GM10266 (cell line): Measurements from ENCODE around the gene COPS2.

Experiments
- DNase-seq: peaks from one replicate; pipeline ENCODE4 v3.0.0; 2012; ENCODE audit errors: extremely low spot score
- CTCF ChIP-seq: IDR thresholded peaks from 2 replicates; pipeline ENCODE4 v1.5.1; 2012; ENCODE audit warnings: mild to moderate bottlenecking, low read depth; ENCODE audit not compliant: control insufficient read depth, insufficient read depth; ENCODE audit errors: missing control alignments

The COPS2 gene

GRCh38 chr15:49174902-49175301 lies 19.5 kb upstream of the COPS2 start:
- no peak for TF ChIP-seq CTCF
- DNase-seq, result no peak

- DNase-seq, result no peak
- no peak for TF ChIP-seq CTCF
Observed at GRCh38 chr15:49171790-49172189, 16.4 kb upstream of the COPS2 start.

- no peak for TF ChIP-seq CTCF
- peak; percentile 69 for DNase-seq
Observed at GRCh38 chr15:49169880-49170597, 14.6 kb upstream of the COPS2 start, which contains the start of gene GALK2. Gene GALK2 (plus strand): TSS chr15:49170247. CDS start chr15:49170323, 76 bp downstream.

DNA sequence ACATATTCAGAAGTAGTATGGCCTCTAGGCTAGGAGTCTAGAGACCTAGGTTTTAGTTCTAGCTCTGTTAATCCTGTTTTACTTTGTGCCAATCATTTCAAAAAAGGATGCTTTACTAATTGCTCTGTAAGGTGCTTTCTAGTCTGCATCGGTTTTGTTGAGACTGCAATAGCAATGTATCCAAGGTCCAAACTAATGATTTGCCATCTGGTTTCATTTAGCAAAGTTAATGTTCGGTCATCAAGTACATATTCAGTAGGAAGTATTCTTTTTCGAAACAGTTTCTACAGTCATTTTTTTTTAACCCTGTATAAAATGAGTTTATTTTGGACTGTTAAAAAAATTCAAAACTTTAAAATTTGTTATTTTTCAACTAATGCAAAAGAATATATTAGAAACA lies 12.6 kb upstream of the COPS2 start:
- TF ChIP-seq CTCF, result no peak
- DNase-seq, result no peak

GRCh38 chr15:49164865-49165264 lies 9.5 kb upstream of the COPS2 start:
- no peak for TF ChIP-seq CTCF
- DNase-seq, result no peak

- DNase-seq, result no peak
- no peak for TF ChIP-seq CTCF
Observed at GRCh38 chr15:49163678-49164077, 8.3 kb upstream of the COPS2 start.

DNA sequence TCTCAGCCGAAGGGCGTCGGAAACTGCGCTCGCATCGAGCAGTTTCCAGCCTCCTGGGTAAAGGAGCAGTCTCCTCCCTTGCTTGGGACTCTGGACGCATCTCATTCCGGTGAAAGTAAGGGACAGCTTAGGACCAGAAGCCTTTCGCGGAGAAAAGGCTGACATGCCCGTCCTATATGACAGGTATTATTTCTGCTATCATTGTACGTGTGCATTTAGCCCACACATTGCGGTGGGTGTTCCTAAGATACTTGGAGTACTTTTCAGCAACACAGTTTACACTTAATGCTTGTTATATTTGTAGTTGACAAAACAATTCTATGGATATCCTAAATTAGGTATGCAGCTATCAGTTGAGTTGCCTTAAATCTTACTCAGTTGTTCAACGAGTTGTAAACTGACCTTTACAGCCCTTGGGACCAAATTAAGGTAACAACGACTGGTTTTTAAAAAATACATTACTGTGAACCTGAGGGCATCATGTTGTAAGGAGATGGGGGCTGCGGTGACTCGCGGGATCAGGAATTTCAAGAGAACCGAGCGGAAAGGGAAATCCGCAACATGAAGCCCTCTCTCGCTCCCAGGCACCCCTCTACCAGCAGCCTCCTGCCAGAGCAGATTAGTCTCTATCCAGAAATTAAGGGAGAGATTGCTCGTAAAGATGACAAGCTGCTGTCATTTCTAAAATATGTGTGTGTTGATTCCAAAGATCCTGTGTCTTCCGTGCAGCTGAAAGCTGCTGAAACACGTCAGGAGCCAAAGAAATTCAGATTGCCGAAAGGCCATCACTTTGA lies 632 bp upstream of the COPS2 start:
- no peak for TF ChIP-seq CTCF
- no peak for DNase-seq
